DMS114 treated with DMSO at 0.1 percent for 48 hours (cell line): ENCODE data around the gene SPDEF.

Source experiments
- DNase-seq: peaks from one replicate; lab custom pipeline; 2025; ENCODE audit not compliant: unreplicated experiment; lab: John Stamatoyannopoulos, UW

Gene SPDEF

DNA sequence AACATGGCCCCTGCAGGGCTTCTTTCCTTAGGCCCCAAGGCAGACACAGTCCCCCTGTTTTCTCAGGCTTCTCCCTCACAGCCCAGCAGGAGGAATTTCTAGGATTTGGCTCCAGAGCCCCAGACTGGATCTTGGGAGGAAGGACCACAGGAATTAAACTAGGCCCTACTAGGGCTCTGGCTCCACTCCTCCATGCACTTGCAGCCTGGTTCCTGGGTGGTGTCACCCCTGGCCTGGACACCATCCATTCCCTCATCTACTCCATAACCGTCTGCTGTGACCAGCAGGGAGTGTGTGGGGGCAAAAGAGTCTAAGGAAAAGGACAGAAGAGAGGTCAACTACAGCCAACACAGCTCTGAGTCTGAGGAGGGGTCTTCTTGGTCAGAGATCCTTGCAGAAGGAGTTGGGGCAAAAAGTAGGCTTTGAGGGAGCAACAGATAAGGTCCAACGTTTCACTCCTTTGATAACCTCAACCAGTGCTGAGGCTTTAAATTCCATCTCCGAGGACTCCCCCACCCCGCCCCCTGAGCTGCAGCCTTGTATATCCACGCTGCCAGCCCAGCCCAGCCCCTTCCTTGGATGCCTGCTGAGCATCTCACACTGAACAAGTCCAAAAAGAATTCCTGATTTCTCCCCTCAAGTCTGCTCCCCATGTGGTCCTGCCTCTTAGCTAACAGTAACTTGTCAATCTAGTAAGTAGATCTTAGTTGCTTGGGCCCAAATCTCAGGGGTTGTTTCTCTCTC is 27.9 kb upstream of the SPDEF start:
- DNase-seq: no peak

DNA sequence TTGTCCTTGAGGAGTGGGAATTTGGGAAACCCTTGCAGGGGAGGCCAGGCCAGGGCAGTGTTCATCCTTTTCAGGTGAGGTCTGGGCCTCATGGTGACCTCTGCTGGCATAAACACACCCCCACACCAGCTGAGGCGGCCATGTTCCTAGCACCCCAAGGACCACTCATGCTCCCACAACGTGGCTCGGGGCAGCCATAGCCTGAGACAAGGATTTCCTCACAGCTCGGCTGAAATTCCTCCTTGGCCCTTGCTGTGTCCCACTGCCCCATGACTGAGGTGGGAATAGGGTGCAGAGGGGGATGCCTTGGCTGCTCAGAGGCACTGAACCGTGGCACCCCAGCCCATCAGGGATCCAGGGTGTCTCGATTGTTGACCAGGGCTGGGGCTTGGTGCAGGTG is 27.3 kb upstream of the SPDEF start:
- no peak for DNase-seq

DNA sequence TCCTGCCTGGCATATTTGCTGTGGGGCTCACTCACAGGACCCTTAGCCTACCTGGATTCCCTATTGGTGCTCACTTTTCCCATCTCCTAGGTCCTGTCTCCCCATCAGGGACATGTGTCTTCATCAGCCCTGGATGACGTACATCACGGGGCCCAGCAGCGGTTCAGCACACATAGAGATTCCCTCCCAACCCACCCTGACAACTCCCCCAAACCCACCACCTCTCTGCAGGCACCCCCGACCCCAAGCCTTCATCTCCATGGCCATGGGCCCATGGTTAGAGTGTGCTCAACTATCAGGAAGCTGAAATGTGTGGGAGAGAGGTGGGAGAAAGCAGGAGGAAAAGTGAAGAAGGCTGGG is 25.4 kb upstream of the SPDEF start:
- no peak for DNase-seq

DNA sequence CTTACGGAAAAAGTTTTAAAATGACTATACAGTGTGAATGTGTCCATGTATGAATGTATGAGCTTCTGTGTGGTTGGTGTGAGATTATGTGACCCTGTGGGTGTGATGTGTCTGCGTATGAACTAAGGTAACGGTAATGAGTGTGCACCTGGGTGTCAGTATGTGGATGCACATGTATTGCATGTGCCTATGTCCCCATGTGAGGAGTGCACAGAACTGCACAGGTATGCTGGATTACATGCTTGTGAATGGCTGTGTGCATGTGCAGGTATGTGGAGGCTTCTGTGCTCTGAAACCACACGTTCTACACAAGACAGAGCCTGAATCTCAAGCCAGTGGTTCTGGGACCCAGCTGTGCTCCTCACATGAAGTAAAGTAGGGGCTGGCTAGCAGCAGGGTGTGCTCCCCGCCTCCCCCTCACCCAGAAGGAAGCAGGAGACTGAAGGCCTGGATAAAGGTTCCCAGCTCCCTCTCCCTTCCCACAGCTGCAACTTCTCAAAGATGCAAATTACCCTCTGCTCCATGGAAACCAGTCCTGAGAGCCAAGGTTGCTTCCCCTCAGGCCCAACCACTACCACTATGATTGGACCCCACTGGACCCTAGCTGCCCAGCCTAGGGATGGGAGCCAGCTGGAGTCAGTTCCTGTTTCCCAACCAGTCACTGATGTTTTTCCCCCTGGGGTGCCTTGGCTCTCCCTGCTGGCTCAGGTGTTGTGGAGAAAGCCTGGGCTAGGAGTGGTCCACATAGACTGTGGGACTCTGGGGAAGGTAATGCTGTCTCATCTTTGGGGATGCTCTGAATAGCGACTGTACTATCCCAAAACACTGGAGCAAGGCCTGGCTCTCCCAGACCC is 24.8 kb upstream of the SPDEF start:
- no peak for DNase-seq

DNA sequence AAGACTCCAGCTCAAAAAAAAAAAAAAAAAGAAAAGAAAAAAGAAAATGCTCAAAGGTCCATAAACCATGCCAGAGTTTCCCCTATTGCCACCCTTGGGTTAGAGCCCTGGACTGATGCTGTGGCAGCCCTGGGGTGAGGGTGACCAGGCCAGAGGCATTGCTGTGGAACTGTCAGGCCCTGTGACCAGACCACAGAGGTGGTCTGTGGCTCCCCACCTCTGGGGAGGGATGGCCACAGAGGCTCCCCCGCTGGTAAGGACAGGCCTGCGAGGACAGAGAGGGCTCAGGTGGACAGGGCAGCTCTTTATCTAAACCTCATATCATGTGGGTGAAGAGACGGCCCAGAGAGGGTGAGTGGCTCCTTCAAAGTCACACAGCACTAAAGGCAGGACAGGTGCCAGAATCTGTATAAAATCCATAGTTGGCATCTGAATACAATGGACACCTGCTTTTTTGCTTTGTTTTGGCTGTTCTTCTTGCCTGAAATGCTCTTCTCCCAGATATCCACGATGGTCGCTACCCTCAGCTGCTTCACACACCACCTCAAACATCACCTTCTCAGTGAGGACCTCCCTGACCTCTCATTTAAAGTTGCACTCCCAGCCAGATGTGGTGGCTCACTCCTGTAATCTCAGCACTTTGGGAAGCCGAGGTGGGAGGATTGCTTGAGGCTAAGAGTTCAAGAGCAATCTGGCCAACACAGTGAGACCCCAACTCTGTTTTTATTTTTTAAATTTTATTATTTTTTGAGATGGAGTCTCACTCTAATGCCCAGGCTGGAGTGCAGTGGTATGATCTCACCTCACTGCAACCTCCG is 22.5 kb upstream of the SPDEF start:
- no peak for DNase-seq

DNA sequence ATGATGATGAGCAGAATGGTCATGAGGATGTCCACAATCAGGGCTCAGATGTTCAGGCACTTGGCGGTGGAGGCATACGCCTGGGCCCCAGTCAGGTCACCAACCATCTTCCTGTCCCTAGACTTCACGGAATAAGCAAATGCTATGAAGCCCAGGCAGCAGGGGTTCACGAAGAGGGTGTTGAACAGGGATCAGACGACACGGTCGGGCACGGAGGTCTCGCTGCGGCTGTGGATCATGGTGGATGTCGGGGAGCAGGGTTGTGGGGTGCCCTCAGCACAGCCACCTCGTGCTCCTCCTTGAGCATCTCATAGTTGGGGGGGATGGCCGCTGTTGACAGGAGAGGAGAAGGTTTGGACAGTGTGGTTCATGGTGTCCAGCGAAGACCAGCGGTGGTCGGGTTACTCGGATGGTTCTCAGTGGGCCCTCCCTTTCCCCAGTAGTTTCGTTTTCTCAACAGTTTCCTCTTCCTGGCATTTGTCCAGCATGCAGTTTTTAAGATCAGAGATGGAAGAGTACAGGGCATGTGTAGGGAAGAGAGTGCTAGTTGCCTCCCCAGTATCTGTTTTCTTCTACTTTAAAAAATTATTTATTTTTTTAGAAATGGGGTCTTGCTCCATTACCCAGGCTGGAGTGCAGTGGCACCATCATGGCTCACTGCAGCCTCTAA is 20.3 kb upstream of the SPDEF start:
- no peak for DNase-seq

DNA sequence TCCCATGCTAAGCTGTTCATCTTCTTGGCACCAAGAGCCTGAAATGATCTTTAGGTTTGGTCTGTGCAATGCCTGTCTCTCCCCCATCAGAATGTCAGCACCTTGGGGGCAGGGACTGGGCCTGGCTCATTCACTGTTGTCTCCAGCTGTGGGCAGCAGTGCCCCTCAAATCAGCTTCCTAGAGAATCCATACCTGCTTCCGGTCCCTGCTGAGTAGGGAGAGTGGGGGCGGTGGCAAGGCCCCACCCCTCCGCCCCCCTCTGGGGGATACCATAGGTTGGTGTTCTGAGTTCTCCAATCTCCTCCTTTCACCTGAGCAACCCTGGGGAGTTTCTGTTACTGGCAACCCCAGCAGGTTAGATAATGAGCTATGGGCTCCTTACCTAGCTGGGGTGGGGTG is 19.2 kb upstream of the SPDEF start:
- no peak for DNase-seq

DNA sequence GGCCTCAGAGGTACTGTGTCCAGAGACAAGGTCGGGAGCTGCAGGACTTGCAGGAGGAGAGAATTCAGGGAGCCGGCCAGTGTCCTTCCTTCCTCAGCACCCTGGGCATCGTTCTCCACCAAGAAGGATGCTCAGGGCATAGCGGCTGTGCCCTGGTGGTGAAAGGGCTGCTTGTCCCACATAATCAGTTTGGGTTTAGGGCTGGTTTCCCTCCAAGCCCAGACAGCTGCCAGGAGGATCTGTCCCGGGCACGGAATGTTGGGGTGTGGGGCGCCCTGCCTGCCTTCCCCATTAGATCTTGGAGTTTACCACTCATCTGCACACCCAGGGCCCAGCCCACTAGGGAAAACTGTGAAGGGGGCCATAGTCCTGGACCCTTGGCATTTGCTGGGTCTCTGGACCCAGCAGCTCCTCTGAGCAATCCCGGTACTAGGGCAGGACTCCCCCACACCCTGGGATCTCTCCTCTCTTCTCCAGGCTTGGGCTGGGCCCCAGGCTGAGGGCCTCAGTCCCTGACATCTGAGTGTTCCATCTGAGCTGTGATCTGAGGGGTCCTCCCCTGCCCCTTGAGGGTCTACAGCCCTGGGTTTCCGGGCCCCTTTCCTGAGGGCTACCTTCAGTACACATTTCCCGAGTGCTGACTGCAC is 18.6 kb upstream of the SPDEF start:
- DNase-seq: no peak

DNA sequence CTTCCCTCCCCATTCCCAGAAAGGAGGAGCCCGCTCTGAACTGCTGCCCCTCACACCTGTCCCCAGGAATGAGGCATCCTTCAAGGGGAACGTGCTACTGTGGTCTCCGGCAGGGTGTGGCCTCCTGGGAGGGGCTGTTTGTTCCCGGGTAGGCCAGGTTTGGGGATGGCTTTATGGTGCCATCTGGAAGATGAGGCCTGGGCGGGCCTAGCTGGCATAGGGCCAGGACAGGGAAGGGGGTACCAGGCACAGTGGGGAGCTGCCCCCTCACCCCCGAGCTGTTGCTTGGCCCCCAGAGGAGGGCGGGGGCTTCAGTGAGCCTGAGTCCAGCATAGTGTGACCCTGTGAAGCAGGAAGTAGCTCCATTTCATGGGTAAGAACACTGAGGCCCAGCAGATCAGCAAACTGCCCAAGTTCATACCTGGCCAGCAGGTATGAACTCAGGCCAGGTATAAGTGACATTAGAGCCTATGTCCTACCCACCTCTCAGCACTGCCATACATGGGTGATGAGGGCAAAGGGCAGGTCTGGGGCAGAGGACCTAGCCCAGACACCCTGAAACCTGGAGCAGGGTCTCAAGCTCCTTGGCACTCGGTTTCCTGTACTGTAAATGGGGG is 17.5 kb upstream of the SPDEF start:
- DNase-seq: no peak

DNA sequence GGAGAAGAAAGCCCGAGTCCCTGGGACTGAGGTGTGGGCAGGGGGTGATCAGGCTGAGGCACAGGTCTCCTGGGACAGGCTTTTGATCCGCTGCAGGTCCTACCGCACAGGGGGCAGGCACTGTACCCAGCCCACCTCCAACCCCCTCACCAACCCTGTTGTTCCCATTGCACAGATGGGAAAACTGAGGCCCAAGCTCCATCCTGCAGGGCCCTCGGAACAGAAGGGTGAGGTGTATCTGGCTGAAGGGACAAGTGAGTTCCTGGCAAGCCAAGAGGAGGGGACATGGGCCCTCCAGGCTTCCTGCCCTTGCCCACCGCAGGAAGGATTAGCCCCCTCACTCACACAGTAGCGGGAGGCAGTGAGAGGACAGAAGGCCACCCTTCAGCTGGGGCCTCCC is 16.5 kb upstream of the SPDEF start:
- DNase-seq: no peak

DNA sequence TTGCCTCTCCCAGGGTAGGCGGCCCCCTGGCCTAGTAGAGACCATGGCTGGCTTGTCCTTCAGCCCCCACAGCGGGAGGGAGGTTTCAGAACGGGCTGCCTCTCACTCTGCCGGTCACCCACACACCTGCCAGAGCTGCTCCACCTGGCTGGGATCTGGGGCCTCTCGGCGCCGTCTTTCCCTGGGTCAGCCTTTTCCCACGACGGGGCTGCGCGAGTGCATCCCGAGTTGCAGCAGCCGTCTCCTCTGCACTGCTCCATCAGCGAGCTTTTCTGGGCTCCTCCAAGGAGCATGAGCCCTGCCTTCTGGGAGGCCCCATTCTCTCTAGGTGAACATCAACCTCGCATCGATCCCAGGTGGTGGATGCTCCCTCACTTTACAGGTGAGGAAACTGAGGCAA is 15.9 kb upstream of the SPDEF start:
- DNase-seq: no peak

DNA sequence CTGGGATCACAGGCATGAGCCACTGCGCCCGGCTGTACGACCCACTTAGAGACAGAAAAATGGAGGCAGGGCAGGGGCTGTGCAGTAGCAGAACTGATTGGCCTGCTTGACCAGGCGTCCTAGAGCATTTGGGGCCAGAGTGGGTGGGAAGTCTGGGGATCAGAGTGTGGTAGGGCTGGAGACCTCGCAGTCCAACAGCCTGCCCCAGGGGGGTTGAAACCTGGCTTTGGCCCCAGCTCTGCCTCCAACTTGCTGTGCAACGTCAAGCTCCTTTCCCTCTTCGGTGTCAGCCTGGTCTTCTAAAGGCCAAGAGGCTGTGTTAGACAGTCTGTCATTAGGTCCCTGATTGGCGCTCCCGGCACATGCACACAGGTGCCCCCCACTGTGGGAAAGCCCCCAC is 15.3 kb upstream of the SPDEF start:
- no peak for DNase-seq

DNA sequence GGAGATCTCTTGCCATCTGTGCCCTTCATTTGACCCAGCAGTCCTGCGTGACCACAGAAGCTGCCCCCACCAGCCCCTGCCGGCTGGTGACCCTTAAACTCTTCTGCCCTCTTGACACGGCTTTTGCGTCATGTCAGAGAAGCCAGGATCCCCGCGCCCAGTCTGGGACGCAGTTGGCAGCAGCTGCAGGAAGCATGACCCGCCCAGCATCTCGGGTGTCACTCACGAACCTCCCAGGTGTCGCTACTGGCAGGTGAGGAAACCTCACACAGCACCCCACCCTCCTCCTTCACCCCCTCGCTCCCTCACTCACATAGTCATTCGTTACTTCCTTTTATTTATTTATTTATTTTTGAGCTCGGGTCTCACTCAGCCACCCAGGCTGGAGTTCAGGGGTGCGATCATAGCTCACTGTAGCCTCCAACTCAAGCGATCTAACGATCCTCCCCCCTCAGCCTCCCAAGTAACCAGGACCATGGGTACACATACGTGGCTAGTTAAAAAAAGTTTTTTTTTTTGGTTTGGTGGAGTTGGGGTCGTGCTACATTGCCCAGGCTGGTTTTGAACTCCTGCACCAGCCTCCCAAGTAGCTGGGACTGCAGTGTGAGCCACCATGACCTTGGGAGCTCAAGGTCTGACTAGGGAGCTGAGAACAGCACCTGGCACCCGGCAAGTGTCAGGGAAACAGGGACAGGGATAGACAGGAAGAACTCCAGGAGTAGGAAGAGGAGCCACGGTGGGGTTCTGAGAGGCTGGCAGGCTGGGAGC is 14.1 kb upstream of the SPDEF start:
- DNase-seq: no peak

DNA sequence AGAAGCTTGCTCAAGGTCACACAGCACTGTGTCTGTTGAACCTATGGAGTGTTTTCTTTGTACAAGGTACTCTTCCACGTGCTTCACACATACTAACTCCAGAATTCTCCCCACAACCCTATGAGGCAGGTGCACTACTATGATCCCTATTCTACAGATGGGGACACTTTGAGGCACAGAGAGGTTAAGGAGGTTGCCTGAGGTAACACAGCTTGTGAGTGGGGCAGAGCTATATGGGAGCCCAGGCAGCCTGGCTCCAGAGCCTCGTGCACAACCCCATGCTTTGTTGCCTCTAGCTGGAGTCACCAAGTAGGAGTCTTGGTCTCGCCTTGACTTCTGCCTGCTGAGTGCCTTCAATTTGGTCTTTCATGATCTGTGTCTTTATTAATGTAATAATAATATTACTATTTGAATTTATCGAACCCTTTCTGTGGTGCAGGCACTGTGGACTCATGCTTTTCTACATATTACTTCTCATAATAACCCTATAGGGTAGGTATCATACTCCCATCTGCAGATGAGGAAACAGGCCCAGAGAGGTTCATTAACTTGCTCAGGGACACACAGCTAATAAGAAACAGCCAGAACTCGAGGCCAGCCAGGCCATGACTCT is 13.3 kb upstream of the SPDEF start:
- no peak for DNase-seq

DNA sequence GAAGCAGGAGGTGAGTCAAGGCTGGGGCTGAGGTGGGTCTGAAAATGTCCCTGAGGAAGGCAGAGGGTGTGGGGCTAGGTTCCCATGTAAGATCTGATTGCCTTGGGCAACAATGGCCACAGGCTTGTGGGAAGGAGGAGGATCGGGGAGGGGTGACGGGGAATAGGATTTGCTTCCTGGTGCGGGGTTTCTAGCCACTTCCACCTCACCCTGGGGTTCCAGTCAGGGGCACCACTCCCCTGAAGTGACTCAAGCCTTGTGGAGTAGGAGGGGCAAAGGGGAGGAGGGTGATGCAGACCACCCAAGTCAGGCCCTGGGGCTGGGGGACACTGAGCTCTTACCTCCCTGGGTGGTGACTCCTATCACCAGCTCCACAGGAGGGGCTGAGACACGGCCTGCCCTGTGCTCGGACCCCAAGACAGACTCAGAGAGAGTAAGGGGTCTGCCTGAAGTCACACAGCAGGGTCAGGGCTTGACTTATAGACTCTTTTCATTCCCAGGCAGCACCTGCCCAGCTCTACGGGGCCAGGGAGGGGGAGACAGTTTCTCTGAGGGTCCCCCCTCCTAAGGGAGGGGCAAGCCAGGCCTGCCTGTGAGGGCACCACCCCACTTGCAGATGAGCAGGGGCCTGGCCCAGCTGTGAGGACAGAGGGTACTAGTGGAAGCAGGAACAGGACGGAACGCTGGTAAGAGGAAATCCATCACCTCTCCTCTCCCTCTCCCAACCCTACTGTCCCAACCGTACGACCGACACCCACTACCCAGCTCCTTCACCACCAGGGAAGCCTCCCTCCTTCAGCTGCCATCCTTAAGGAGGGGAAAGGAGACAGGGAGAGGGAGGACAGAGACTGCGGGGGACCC is 12.4 kb upstream of the SPDEF start:
- DNase-seq: no peak

DNA sequence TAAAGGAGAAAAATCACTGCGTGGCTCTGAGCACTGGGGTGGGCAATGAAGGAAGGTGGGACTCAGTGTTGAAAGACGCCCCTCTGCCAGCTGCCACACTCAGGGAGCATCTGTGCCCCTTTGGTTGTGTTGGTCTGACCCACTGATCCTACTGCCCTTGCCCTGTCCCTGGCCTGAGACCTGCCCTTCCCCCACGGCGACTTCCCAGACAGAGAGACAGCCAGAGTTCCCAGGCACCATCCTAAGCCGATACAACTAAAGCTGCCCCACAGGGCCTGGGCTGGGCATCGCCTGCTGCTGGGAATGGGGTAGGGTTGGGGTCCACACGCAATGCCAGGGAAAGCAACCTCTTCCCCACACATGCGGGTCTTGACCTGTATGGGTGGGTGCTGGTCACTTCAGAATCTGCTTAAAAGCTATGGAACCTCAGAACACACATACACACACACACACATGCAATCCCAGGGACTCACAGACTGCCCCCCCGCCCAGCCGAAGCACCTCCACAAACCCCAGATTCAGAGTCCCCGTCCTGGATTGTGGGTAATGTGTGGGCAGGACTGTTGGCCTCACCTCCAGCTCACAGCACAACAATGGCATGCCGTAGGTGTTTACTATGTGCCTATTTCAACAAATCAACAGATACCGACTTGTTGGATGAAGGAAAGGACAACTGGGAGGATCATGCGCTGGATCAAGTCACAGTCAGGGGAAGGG is 10.9 kb upstream of the SPDEF start:
- no peak for DNase-seq

DNA sequence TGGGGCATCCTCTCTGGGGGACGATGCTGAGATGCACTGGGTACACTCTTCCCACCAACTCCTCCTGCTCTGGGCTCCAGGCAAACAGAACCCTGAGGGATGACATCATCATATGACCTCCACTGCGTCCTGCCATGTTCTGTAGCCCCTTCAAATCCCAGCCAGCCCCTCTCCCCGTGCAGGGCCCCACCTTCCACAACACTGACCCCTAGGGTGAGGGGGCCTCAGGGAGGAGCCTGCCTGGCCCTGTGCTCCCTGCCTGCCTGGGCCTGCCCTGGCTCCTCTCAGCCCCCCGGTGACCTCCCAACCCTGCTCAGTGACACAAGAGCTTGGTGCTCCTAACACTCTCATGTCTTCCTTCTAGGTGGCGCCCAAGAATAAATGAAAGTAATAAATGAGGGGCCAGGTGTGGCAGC is 9.6 kb upstream of the SPDEF start:
- DNase-seq: no peak

DNA sequence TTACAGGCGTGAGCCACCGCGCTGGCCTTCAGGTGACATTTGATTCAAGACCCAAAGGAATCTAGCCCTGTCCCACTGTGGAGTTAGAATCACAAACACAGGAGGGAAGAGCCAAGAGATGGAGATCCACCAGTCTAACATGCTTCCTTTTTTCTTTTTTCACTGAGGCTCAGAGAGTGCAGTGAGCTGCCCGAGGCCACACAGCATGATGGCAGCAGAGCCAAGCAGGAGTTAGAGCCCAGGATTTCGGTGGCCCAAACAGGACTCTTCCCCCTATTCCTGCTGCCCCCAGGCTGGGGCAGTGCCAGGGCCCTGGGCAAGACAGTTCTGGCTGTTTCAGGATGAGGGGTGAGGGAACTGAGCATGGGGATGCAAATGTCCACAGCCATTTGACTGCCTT is 8.1 kb upstream of the SPDEF start:
- no peak for DNase-seq
